Activated CD4-positive, alpha-beta T cell treated with anti-CD3 and anti-CD28 coated beads, Interleukin-2, amount 50 U/mL, for 16 hours (primary cell): ENCODE data around the gene PATJ.
"Not testable (repeated sequence)": the region's sequence is repeated elsewhere in the genome, so short reads cannot be mapped to it uniquely, and the experiment has no call there.

Source experiments
- DNase-seq: peaks from one replicate; pipeline ENCODE4 v3.0.0-alpha.2; 2020

The PATJ gene

GRCh38 chr1:61741711-61742619 lies at the start of gene PATJ:
TSS of gene PATJ (plus strand) at chr1:61742480. CDS start at chr1:61762893, 20,413 bp downstream.
- DNase-seq = peak; percentile 23

- no peak for DNase-seq
Measured at GRCh38 chr1:61699911-61700851, 42.1 kb upstream of the PATJ start.

- DNase-seq = no peak
Measured at GRCh38 chr1:61708953-61709907, 33.0 kb upstream of the PATJ start.

- DNase-seq = no peak
Measured at GRCh38 chr1:61709908-61710289, 32.4 kb upstream of the PATJ start.

- not testable (repeated sequence) for DNase-seq
Measured at GRCh38 chr1:61711257-61711656, 31.0 kb upstream of the PATJ start.

GRCh38 chr1:61711969-61712368 lies 30.3 kb upstream of the PATJ start:
- DNase-seq = no peak

GRCh38 chr1:61718996-61719663 lies 23.1 kb upstream of the PATJ start:
- not testable (repeated sequence) for DNase-seq

- no peak for DNase-seq
Measured at GRCh38 chr1:61724506-61724812, 17.8 kb upstream of the PATJ start.

GRCh38 chr1:61724813-61725694 lies 17.2 kb upstream of the PATJ start, which contains the start of gene TM2D1:
TSS of gene TM2D1 (minus strand) at chr1:61725141. CDS start at chr1:61725120, 21 bp downstream.
- DNase-seq = peak; percentile 93

GRCh38 chr1:61727544-61727943 lies 14.7 kb upstream of the PATJ start:
- no peak for DNase-seq

GRCh38 chr1:61730679-61731078 lies 11.6 kb upstream of the PATJ start:
- DNase-seq = not testable (repeated sequence)

- no peak for DNase-seq
Measured at GRCh38 chr1:61732726-61733125, 9.6 kb upstream of the PATJ start.

- no peak for DNase-seq
Measured at GRCh38 chr1:61740751-61741700, 1.3 kb upstream of the PATJ start.

GRCh38 chr1:61742620-61743430 lies 545 bp downstream of the PATJ start:
- DNase-seq = no peak

- DNase-seq = no peak
Measured at GRCh38 chr1:61743431-61743705, 1.1 kb downstream of the PATJ start.

- DNase-seq = no peak
Measured at GRCh38 chr1:61743716-61744580, 1.7 kb downstream of the PATJ start.

GRCh38 chr1:61746813-61747212 lies 4.5 kb downstream of the PATJ start:
- DNase-seq = no peak

GRCh38 chr1:61748566-61748965 lies 6.3 kb downstream of the PATJ start:
- DNase-seq = no peak
